GM10266 (cell line): ENCODE results near the gene HTT-AS.
A peak's percentile ranks its signal among the peaks of the same experiment; 100 is the strongest.
"Not testable (repeated sequence)": the region's sequence is repeated elsewhere in the genome, so short reads cannot be mapped to it uniquely, and the experiment has no call there.

Source experiments
- DNase-seq: peaks from one replicate; pipeline ENCODE4 v3.0.0; 2012; ENCODE audit errors: extremely low spot score
- CTCF ChIP-seq: IDR thresholded peaks from 2 replicates; pipeline ENCODE4 v1.5.1; 2012; ENCODE audit warnings: mild to moderate bottlenecking, low read depth; ENCODE audit not compliant: control insufficient read depth, insufficient read depth; ENCODE audit errors: missing control alignments

Gene HTT-AS

GRCh38 chr4:3065551-3065950 lies 8.8 kb downstream of the HTT-AS start:
- no peak for TF ChIP-seq CTCF
- no peak for DNase-seq

GRCh38 chr4:3062471-3062870 lies 11.9 kb downstream of the HTT-AS start:
- TF ChIP-seq CTCF: no peak
- no peak for DNase-seq

GRCh38 chr4:3060946-3061345 lies 13.4 kb downstream of the HTT-AS start:
- no peak for DNase-seq
- no peak for TF ChIP-seq CTCF

GRCh38 chr4:3059943-3060342 lies 14.4 kb downstream of the HTT-AS start:
- DNase-seq: no peak
- TF ChIP-seq CTCF: no peak

GRCh38 chr4:3054169-3054759 lies 20.1 kb downstream of the HTT-AS start:
- TF ChIP-seq CTCF: no peak
- DNase-seq: no peak

GRCh38 chr4:3051141-3051897 lies 23.0 kb downstream of the HTT-AS start:
- DNase-seq: not testable (repeated sequence)

GRCh38 chr4:3047464-3048286 lies 26.7 kb downstream of the HTT-AS start:
- peak; percentile 84 for TF ChIP-seq CTCF
- peak; percentile 70 for DNase-seq
